T1000 (cell line): Measurements from ENCODE around the gene NCF1.
"Not testable (repeated sequence)": the region's sequence is repeated elsewhere in the genome, so short reads cannot be mapped to it uniquely, and the experiment has no call there.

ENCODE experiments used
- DNase-seq: peaks from one replicate; lab custom pipeline; 2025; ENCODE audit warnings: mixed read lengths; lab: John Stamatoyannopoulos, UW

NCF1 gene

GRCh38 chr7:74773760-74774750, at the start of gene NCF1:
TSS of gene NCF1 (plus strand) at chr7:74774011. CDS start at chr7:74774032, 21 bp downstream.
- not testable (repeated sequence) for DNase-seq

- DNase-seq = no peak
These were observed 48.0 kb upstream of the NCF1 start for GRCh38 chr7:74725840-74726239.

- no peak for DNase-seq
These were observed 47.3 kb upstream of the NCF1 start for GRCh38 chr7:74726309-74727101.

- DNase-seq = not testable (repeated sequence)
These were observed 45.1 kb upstream of the NCF1 start for GRCh38 chr7:74728686-74729085.

- not testable (repeated sequence) for DNase-seq
These were observed 43.6 kb upstream of the NCF1 start for GRCh38 chr7:74730186-74730585.

- DNase-seq = not testable (repeated sequence)
These were observed 33.7 kb upstream of the NCF1 start for GRCh38 chr7:74739974-74740703.

GRCh38 chr7:74743936-74744557, 29.8 kb upstream of the NCF1 start:
- not testable (repeated sequence) for DNase-seq

- DNase-seq = not testable (repeated sequence)
These were observed 19.8 kb upstream of the NCF1 start for GRCh38 chr7:74753921-74754482.

GRCh38 chr7:74756673-74757072, 17.1 kb upstream of the NCF1 start:
- DNase-seq = not testable (repeated sequence)

GRCh38 chr7:74758268-74758667, 15.5 kb upstream of the NCF1 start:
- DNase-seq = not testable (repeated sequence)

GRCh38 chr7:74758982-74759381, 14.8 kb upstream of the NCF1 start:
- not testable (repeated sequence) for DNase-seq

GRCh38 chr7:74765205-74765918, 8.4 kb upstream of the NCF1 start:
- not testable (repeated sequence) for DNase-seq

GRCh38 chr7:74766509-74766908, 7.3 kb upstream of the NCF1 start:
- not testable (repeated sequence) for DNase-seq

- not testable (repeated sequence) for DNase-seq
These were observed 6.8 kb upstream of the NCF1 start for GRCh38 chr7:74766991-74767390.

- not testable (repeated sequence) for DNase-seq
These were observed 3.7 kb upstream of the NCF1 start for GRCh38 chr7:74770062-74770461.

- DNase-seq = not testable (repeated sequence)
These were observed 1.7 kb upstream of the NCF1 start for GRCh38 chr7:74772093-74772492.

GRCh38 chr7:74775111-74775510, 1.3 kb downstream of the NCF1 start:
- not testable (repeated sequence) for DNase-seq

- DNase-seq = not testable (repeated sequence)
These were observed 5.2 kb downstream of the NCF1 start for GRCh38 chr7:74779053-74779452.

GRCh38 chr7:74781746-74782145, 7.9 kb downstream of the NCF1 start:
- DNase-seq = not testable (repeated sequence)

GRCh38 chr7:74783595-74783994, 9.8 kb downstream of the NCF1 start:
- DNase-seq = not testable (repeated sequence)
